GM18502 (cell line): ENCODE results near the gene ZIC5.

Experiments used
- ATAC-seq: cut with Tn5 transposase; IDR thresholded peaks from one replicate; pipeline ENCODE4 v1.9.1; 2021; ENCODE audit warnings: mild to moderate bottlenecking; ENCODE audit not compliant: unreplicated experiment, poor library complexity

Gene ZIC5

DNA sequence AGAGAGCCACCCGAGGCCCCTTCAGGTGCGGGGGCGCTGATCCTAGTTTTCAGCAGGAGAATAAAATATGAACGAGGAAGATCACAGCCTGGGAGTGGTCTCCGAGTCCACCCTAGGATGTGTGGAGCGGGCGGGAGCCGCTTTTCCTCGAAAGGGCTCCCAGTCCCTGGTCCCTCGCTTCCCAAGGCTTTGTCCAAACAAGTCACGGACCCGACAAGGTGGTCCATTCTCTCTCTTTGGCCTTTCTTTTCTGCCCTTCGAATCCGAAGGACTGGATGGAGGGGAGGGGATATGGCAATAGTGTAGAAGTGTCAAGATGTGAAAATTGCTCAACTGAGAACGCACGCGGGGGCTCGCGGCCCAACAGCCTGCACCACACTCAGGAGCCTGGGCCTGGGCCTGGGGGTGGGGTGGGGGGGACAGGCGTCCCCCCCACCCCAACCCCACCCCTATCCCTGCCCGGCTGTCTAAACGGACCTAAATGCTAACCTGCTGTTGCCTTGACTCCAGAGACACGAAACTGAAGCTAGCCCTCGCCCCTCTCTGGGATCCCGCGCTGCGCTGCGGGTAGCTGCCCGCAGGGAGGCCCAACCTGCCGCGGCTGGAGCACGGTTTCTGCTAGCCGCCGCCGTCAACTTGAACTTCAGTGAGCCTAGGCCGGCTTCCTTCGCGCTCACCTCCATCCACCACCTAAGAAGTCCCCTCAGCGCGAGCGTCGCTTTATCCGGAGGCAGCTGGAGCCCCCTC is 17.1 kb upstream of the ZIC5 start:
- no peak for ATAC-seq

DNA sequence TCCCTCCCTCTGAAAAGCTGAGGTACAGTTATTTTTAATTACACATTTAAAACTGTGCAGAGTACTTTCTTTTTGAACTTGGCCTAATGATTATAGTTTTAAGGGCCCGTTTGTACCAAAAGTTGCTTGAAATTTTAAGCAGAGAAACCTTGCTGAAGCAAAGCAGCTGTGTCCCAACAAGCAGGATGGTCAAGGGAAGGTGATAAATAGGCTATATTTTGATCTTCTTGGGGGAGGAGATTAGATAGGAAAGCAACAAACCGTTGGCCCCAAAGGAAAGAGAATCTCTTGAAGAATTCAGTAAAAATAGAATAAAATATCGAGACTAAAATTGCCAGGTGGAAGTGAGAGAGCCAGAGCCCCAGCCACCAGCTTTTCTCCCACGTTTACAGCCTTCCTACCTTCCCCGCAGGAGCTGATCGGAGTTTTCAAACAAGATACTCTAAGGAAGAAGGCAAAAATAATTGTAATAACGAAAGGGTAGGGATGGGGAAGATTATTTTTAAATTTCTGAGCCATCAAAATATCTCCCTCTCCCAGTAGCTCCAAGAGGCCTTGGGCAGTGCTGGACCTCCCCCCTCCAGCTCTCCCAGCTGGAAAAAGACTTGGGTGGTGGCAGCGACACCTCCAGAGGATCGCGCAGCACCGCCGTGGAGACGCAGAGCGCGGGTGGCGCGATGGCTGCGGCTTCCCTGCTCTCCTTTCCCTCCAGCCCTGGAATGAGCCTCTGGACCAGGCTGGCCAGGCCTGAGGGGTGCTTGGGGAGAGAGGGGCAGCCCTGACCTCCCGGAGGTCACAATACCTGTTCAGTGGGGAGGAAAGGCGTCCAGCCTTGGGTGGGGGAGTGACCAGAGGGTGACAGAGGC is 15.8 kb upstream of the ZIC5 start:
- no peak for ATAC-seq

DNA sequence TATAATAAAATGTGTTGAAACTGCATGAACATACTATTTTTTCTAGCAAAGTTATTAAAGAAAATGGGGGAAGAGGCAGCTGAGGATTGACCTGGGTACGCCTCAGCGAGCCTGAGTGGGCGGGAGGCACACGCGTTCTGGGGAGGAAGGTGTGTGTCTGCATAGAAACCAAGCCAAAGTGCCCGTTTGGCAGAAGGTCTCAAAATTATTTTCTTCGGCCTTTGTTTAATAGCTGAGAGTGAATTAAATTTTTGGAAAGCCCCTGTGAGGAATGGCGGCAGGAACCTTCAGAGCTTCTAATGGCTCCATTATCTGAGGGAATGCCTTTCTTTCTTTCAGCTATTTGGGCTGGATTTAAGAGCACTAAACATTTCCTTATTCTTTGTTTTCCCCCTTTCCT is 15.2 kb upstream of the ZIC5 start:
- no peak for ATAC-seq

DNA sequence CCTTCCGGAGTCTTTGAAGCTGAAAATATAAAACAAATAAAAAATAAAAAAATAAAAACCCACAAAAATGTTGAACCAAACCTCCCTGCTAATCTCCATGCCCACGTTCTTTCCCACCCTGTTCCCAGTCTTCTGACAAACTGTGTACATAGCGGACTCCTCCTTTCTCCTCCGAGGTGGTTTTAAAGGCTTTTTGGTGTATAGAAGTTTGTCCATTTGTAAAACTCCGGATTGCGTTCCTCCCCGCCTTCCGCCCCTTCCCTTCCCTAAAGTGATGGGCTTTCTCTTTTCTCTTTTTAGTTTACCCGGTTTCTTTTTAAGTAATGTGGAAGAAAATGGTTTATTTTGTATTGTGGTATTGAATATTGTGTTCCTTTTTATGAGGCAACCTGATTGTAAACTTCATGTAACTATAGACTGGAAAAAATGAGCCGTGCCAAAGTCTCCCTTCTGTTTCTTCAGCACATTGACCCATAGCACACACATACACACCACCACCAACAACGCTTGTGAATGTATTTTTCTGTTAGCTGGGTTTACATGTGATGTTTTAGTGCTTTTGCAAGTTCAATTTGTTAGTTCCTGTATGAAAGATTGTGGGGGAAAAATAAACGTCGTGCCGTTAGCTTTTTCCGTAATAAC is 14.4 kb upstream of the ZIC5 start:
- no peak for ATAC-seq

GRCh38 chr13:99985241-99985874 is 13.8 kb upstream of the ZIC5 start:
- no peak for ATAC-seq

DNA sequence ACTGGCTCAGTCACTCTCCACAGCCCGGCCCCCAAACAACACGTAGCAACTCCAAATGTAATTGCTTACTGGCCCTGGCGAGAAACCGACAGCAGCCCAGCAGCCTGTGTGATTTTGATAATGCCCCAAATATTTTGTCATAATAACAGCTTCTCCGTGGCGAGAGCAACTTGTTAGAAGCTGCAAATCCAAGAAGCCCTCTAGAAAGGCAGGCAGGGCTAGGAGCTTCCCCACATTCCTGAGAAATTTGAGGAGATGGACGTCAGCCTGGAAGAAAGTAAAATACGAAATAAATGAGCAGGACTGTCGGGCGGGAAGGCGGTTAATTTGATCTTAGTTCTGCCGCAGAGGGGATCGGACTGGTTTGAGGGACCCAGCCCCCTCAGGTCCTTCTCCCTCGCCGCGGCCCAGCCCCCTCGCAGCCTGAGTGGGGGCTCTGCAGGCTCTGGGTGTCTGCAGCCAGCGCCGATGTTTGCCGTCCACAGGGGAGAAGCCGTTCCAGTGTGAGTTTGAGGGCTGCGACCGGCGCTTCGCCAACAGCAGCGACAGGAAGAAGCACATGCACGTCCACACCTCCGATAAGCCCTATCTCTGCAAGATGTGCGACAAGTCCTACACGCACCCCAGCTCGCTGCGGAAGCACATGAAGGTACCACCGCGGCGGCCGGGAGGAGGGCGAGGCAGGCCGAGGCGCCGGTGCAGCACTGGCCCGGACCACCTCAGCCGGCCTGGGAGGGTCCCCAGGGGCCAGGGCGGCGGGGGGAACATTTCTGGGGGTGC is 13.1 kb upstream of the ZIC5 start:
- ATAC-seq: no peak

DNA sequence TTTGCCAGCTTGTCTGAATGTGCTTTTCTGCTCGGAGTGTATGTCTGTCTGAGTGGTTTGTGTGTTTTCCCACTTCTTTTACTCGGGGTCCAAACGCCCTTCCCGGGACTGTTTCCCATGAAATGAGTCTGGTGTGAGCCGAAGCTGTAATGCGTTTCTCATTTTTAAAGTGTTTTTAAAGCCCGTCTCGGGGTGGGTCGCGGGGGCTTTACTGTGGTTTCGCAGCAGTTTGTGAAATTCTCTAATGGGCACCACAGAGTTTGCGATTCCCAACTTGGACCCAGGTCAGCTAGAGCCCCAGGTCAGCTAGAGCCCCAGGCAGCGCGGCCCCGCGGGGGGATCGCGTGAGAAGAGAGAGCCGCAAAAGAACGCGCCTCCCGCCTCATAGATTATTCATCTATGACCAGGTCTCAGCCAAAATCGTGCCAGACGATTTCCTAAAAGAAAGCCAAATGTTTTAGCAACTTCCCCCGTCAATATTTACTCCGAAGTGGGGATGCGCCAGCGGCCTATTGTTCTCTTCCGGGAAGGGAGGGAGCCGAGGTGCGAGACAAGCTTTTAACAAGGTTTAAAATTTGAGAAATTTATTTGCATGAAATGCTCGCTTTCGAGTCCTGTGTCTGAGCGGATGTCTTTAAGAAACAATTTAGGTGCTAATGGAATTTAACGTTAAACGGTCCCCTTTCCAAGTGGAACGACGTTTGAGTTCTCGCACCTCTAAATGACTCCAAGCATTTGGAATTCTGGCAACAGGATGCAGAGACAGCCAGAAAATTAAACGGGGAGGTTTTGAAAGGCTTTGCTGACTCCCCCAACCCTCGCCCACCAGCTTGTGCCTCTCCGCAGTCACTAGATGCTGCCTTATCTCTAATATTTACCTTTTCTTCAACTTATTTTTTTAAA is 12.2 kb upstream of the ZIC5 start:
- ATAC-seq: no peak

GRCh38 chr13:99982731-99983498 is 11.3 kb upstream of the ZIC5 start:
- no peak for ATAC-seq

DNA sequence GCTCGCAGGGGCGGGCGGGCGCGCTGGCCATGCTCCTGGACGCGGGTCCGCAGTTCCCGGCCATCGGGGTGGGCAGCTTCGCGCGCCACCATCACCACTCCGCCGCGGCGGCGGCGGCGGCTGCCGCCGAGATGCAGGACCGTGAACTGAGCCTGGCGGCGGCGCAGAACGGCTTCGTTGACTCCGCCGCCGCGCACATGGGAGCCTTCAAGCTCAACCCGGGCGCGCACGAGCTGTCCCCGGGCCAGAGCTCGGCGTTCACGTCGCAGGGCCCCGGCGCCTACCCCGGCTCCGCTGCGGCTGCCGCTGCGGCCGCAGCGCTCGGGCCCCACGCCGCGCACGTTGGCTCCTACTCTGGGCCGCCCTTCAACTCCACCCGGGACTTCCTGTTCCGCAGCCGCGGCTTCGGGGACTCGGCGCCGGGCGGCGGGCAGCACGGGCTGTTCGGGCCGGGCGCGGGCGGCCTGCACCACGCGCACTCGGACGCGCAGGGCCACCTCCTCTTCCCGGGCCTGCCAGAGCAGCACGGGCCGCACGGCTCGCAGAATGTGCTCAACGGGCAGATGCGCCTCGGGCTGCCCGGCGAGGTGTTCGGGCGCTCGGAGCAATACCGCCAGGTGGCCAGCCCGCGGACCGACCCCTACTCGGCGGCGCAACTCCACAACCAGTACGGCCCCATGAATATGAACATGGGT is 10.6 kb upstream of the ZIC5 start:
- ATAC-seq: no peak

DNA sequence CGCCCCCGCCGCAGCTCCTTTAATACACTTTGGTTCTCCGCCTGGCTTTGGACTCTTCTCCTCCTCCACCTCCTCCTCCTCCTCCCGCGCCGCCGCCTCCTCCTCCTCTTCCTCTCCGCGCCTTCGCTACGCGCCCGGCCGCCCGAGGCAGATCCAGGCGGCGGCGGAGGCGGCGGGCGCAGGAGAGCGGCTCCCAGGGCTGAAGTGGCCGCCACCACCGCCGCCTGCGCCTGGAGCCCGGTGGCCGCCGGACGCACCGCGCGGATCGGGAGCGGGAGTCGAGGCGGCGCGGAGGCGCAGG is 10.1 kb upstream of the ZIC5 start, which contains the start of gene ZIC2:
TSS of gene ZIC2 (plus strand) at position 50 of the 301 bp plus-strand sequence. CDS start 281 bp downstream, outside the sequence.
- no peak for ATAC-seq

DNA sequence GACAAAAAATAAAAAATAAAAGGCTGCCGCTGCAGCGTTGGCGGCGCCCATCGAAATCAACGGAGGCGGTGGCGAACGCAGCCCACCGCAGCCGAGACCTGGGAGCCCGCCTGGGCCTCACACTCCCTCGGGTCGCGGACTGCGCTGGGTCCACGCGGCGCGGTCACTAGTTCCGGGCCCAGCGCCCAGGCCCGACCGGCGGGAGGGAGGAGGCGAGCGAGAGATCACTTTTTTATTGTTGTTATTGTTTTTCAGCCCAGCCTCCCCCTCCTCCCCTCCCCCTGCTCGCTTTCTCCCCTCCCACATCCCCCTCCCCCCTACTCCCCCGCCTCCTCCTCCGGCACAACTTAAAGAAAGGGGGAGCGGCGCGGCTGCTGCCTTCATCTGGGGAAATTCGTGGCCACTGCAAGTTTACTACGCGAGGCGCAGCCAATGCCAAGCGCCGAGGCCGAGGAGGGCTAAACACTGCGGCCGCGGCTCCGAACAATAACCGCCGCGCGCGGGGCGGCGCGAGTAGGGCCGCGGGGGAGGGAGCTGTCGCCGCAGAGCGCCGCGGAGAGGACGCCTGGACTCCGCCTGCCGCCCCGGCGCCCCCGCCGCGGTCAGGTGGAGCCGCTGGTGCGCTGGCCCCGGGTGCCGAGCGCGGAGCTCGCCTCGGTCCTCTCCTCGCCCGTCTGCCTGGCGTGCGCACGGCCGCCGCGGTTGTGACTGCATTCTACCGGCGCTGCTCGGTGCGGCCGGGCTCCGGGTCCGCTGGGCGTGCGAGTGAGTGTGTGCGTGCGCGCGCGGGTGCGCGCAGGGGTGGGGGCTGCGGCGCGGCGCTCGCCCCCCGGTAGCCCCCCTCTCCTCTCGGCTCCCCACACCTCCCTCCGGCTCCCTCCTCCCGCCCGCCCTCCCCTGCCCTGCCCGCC is 9.5 kb upstream of the ZIC5 start:
- ATAC-seq: no peak

DNA sequence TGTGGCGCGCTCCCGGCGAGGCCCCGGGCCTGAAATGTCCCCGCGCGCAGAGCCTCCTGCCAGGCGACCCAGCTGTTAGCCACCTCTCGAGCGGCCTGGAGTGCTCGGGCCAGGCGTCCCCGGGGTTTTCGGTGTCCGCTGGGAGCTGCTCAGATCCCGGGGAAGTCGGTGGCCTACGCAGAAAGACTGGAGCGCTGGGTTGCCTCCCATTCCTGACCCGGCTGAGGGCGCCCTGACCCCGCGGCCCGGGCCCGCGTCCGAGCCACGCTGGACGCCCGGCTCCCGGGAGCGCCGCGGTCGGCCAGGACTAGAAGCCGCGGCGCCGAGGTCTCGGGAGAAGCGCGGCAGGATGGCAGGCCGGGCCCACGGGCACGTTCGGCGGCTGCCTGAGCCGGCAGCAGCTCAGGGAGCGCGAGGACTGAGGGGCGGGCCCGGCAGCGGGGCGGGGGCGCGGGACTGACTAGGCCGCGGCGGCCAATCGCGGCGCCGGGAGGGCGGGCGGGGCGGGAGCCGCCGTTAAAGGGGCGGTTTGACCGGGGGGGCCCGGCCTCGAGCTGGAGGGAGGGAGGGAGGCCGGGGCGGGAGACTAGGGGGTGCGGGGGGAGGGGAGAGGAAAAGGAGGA is 8.7 kb upstream of the ZIC5 start:
- ATAC-seq: peak; percentile 78

DNA sequence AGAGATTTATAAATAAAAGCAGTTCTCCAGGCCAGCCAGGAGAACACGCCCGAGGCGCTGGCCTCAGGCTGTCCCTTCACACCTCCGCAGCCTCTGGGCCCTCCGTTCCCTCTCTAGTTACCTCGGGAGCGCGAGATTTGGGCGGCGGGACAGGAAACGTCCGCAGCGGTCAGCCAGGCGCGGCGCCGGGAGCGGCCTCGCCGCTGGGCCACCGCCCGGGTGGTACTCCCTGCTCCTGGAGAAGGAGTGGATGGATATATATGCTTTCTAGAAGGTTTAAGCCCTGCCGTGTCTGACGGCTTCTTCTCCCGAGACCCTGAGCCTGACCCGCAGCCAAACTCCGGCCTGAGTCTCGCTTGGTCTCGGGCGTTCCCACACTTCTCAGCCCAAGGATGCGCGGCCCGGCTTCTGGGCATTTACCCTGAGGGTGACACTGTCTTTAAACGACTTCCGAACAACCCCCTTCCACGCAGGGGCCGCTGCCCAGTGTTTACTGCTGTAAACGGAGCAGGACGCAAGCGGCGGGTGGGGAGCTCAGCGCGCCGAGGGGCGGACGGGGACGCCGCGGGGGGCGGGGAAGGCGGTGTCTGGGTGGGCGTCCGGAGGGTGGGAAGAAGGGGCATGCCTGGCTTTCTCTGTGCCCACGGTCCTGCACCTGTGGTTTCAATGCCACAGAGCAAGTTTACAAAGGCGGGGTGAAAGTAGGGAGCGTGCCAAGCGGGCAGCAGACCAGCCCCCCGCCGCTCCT is 8.1 kb upstream of the ZIC5 start:
- no peak for ATAC-seq

GRCh38 chr13:99978799-99979452 is 7.4 kb upstream of the ZIC5 start:
- no peak for ATAC-seq
